Measurements from ENCODE around the gene MIA.

Gene MIA

DNA sequence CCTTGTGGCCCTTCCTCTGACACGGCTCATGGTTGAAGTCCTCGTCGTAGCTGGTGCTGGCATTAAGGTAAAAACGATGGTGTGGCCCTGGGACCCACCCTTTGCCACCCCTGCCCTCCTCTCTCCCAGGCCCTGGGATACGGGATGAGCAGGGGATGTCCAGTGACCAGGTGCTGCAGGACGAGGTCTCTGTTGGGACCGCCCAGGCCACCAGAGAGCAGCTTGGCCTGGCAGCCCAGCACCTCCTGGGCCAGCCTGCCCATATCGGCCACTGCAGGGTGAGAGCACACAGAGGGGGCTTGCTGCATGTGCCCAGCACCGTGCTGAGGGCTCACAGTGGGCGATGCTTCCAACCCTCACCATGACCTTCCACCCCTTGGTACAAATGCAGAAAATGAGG, 31.4 kb upstream of the MIA start:
- no peak for DNase-seq (ENCODE audit: low read depth)
- TF ChIP-seq, protein P1, sequence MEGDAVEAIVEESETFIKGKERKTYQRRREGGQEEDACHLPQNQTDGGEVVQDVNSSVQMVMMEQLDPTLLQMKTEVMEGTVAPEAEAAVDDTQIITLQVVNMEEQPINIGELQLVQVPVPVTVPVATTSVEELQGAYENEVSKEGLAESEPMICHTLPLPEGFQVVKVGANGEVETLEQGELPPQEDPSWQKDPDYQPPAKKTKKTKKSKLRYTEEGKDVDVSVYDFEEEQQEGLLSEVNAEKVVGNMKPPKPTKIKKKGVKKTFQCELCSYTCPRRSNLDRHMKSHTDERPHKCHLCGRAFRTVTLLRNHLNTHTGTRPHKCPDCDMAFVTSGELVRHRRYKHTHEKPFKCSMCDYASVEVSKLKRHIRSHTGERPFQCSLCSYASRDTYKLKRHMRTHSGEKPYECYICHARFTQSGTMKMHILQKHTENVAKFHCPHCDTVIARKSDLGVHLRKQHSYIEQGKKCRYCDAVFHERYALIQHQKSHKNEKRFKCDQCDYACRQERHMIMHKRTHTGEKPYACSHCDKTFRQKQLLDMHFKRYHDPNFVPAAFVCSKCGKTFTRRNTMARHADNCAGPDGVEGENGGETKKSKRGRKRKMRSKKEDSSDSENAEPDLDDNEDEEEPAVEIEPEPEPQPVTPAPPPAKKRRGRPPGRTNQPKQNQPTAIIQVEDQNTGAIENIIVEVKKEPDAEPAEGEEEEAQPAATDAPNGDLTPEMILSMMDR (conservative IDR thresholded peaks at IDR 0.05; ENCODE audit: low read length) = no peak
- H3K4me3 ChIP-seq (ENCODE audit: low read length) = no peak overlapping the region

DNA sequence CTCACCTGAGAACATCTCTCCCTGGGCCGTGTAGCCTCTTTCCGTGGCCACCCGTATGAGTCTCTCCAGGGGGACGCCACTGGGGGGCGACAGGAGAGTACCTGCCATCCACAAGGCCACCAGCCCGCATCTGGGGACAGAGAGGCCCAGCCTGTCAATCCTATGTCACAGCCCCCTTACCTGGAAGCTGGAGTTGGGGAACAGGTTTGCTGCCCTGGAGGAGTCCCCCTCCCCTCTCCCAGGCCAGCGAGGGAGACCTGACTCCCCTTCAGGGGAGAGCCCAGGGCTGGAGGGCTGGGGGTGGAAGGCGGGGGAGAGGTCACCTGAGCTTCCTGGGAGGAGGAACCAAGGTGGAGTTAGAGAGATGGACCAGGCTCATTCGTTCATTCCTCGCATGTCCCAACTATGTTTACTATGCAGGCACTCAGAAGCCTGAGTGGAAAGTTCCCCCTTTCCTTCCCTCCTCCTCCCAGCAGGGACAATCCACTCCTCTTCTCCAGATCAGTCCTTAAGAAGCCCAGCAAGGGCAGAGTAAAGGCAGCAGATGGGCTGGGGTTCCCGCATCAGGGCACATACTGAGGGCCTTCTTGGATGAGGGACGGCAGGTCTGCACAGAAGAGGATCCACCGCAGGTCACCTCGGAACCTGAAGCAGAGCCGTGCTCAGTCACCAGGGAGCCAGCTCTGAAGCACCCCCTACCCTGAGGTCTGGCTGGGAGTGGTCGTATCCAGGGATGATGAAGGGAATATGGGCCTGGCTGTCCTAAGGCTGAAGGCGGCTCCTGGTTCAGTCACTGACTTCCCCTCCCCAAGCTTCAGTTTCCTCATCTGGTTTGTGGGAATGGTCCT, 30.5 kb upstream of the MIA start:
- TF ChIP-seq, protein P1 (conservative IDR thresholded peaks at IDR 0.05; ENCODE audit: low read length) = no peak
- H3K4me3 ChIP-seq (ENCODE audit: low read length) = no peak overlapping the region
- DNase-seq (ENCODE audit: low read depth) = peak; percentile 5

DNA sequence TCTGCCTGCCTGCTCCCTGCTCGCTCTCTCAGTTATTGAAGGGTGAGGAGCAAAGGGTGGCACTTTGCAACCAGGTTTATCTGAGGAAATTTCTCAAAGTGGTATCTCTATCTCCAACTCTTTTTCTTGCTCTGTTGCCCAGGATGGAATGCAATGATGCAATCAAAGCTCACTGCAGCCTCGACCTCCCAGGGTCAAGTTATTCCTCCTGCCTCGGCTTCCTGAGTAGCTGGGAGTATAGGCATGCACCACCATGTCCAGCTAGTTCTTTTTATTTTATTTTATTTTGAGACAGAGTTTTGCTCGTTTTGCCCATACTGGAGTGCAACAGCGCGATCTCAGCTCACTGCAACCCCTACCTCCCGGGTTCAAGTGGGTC, 29.9 kb upstream of the MIA start:
- H3K4me3 ChIP-seq (ENCODE audit: low read length) = no peak overlapping the region
- DNase-seq (ENCODE audit: low read depth) = peak; percentile 61

GRCh38 chr19:40747536-40747935, 27.8 kb upstream of the MIA start:
- TF ChIP-seq, protein P1 (conservative IDR thresholded peaks at IDR 0.05; ENCODE audit: low read length) = no peak
- DNase-seq (ENCODE audit: low read depth) = no peak
- no peak overlapping the region for H3K4me3 ChIP-seq (ENCODE audit: low read length)

More for the DNA sequence above, 29.9 kb upstream of the MIA start:
- TF ChIP-seq, protein P1 (conservative IDR thresholded peaks at IDR 0.05; ENCODE audit: low read length) = no peak

GRCh38 chr19:40750058-40750873, 25.1 kb upstream of the MIA start, which contains the start of gene ACTMAP:
TSS of gene ACTMAP (minus strand) at chr19:40750477. CDS start at chr19:40749803, 674 bp downstream.
- TF ChIP-seq, protein P1 (conservative IDR thresholded peaks at IDR 0.05; ENCODE audit: low read length) = no peak
- peak within 1 kb of the TSS; percentile 92 for H3K4me3 ChIP-seq (ENCODE audit: low read length)
- DNase-seq (ENCODE audit: low read depth) = peak; percentile 100

GRCh38 chr19:40750874-40751537, 24.3 kb upstream of the MIA start, which contains the start of gene SNRPA:
TSS of gene SNRPA (plus strand) at chr19:40751203. CDS start at chr19:40751409, 206 bp downstream.
- TF ChIP-seq, protein P1 (conservative IDR thresholded peaks at IDR 0.05; ENCODE audit: low read length) = no peak
- H3K4me3 ChIP-seq (ENCODE audit: low read length) = peak within 1 kb of the TSS; percentile 92
- peak; percentile 97 for DNase-seq (ENCODE audit: low read depth)

Data from AG10803 (cell line).